Measurements from ENCODE around the gene LIX1. TPM values are rescaled to one million over a fixed set of nuclear protein-coding genes. Genes with fewer than 3 reads are reported as not detected.

Gene LIX1
- total RNA-seq, 1 donor from 2014 or later: not detected

DNA sequence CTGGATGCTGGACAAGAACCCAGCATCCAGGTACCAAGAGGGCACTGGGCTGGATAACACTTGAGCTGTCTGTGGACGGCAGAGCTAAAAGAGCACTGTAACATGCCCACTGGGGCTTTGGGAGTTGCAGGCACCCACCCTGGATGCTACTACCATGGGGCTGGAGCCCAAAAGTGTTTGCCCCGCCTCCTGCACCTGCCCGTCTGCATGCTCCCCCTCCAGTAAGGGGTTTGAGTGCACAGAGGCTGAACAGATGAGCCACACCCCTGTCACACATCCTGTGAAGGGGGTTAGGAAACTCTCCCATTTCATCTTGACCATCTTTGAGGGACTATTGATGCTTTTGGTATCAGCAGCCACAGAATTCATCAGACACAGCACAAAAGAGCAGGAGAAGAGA is 69.0 kb downstream of the LIX1 start:
- ATAC-seq: no peak

DNA sequence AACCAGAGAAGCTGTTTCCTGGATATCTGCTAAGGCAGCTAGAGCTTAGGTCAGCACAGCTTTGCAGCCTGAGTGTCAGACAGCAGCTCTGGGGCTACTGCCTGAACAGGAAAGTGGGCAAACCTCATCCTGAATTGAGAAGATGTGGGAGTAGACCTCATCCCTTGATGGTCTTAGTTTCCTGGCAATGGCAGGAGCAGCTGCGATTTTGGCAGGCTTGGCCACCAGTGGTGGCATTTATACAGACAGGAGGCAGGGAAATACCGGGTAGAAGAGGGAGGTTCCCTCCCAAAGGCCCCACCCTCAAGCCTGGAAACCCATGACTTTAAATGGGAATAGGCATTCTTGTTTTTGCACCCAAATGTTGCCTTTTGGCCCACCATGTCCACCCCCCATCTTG is 69.7 kb downstream of the LIX1 start:
- ATAC-seq: no peak

DNA sequence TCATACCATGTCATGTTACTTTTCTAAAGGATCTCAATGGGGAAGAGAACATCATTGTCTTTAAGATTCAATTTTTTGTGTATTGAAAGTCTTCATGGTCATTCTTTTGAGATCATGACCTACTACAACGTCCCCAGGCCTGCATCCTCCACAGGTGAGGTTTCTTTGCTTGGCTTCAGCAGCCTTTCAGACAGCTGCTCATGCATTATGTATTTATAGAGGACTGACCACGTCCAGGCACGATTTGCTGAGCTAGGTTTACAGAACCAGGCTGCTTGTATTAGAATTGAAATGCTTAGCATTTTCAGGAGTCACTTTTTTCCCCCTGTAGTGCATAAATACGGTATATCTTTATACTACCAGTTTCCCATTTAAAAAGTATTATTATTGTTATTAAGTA is 70.4 kb downstream of the LIX1 start:
- ATAC-seq: no peak

DNA sequence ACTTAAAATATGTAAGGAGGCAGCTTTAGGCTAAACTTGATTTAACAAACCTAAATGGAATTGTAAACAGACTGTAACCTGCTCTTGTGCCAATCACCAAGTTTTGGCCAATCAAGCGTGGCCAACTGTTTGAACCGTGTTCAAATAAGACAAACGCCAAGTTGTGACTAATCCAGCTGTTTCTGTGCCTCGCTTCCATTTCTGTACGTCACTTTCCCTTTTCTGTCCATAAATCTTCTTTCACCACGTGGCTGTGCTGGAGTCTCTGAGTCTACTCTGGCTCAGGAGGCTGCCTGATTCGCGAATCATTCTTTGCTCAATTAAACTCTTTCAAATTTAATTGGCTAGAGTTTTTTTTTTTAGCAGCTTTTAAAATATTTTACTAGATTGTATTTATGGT is 71.3 kb downstream of the LIX1 start:
- ATAC-seq: peak; percentile 81

DNA sequence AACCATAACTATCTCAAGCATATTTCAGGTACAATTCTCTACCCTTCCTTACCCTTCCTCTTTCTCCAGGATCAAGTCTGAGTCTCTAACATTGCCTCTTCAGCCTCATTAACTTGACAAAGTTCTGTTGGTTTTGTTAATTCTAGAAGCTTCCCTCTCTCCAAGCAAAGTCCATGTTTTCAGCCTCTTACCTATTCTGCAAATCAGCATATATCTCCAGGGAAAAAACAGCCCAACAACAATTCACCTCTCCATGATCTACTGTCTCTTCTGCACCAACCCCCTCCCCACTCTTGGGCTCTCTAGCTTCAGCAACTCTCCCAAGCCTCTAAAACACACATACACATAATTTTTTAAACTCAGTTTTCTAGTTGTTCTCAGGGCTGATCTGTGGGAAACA is 72.2 kb downstream of the LIX1 start:
- no peak for ATAC-seq

DNA sequence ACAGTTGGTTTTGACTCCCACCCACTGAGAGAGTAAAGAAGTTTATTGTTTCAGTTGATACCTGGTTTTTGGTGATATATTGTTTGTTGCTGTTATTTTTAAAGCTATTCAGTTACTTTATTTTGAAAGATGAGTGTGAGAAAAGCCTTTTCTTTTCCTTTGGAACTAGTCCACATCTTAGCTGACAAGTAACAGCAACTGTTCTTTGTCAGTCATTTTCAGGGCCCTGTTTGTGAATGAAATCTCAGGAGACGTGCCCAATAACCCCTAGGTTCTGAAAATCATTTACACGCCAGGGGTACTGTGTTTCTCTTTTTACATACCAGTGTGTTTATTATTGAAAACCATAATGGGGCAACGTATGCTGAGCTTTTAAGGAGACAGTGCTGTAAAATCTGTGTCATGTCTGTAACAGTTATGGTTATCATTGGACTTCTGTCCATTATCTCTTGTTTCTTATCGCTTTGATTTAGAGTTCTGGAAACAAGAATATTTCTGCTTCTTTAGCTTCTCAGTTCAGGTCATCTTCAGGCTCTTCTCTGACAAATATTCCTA is 75.0 kb downstream of the LIX1 start:
- no peak for ATAC-seq

DNA sequence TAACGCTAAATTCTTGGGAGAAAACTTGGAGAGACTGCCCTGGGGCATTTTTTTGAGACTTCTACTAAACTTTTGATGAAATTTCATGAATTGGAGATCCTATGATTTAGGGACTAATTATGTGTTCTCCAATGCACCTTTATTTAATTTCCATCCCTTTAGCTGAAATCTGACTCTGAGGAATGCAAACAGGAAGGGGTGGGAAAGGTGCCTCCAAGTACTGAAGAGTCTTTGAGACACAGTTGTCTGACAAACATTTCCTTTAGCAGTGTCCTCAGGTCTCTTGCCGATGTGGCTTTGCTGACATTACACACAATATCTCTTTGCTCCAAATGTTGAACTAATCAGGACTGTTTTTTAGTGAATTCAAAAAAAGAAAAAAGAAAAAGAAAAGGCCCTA is 76.9 kb downstream of the LIX1 start:
- ATAC-seq: no peak

DNA sequence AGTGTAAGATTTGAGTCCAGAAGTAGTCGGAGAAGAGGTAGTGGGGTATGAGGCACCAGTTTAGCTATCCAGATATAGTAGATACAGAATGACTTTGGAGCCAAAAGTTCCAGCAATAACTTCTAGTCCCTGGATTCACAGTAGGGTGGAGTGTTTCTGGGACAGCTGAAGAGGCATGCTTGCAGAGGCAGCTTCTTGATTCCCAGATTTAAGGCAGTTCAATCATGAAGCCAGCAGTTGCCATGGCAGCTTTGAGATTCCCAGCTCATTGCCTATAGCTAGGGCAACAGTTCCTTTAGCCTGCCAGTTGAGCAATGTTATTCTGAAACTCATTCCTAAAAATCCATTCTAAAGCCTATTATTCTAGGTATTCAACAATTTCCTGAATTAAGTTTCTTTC is 79.2 kb downstream of the LIX1 start:
- no peak for ATAC-seq

DNA sequence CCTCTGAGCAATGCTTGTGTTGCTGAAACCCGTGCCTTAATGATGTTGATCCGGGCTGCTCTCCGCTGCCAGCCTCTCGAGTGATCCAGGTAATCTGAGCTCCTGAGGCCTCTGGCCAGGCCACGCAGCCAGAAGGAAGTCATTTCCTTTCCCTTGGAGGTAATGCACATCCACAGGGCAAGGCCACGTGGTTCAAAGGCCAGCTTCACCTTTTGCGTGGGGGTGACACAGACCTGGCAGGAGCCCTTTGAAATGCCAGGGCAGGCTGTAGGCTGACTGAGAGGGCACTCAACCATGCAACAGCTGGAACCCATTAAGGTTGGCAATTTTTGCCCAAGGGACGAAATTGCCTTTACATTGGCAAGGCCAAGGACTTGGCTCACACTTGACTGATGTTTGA is 80.4 kb downstream of the LIX1 start:
- no peak for ATAC-seq

DNA sequence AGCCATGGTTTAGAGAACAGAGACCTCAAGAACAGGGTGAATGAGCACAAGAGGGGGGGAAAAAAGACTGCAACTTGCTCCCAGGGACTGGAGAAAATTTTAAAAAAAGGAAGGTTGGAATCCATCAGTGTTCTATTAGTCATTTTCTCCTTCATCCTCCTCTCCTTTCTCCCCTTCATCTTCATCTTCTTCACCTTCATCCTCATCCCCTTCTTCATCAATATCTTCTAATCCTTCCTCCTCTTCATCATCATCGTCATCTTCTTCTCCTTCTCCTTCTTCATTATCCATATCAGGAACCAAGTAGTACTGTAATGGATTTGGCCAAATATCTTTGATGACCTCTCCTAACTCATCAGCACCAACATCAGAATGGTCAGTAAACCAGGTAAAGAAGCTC is 86.1 kb downstream of the LIX1 start:
- no peak for ATAC-seq

DNA sequence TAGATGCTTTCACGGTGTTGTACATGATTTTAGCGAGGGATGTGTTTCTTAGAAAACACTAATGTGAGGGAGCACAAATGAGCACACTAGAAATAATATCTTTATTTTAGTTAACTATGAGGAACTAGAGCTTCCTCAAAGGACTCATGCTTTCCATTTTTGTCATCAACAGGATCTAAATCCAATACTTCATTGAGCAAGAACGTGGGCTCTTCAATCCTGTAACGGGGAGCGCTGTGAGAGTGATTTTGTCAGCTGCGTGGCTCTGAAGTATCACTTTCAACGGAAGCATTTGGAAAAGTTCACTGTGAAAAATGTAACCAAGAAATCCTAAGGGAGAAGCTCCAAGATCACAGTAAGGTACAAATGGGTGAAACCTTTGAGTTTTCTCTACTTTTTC is 93.2 kb downstream of the LIX1 start:
- ATAC-seq: no peak

DNA sequence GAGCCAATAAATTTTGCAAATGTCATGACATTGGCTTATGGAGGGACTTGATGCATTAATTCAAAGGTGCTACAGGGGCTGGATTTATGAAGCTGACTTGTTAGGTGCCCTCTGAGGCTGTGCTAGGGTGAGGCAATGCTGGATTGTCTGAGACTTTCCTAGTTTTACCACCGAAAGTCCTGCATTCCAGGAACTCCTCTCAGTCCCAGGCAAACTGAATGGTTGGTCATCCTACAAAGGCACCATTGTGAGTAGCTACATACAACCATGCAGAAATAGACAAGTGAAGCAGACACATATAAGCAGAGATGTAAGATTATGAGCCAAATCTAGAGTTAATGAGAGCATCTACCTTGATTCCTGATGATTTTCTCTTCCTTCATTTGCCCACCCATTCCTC is 95.3 kb downstream of the LIX1 start:
- no peak for ATAC-seq

DNA sequence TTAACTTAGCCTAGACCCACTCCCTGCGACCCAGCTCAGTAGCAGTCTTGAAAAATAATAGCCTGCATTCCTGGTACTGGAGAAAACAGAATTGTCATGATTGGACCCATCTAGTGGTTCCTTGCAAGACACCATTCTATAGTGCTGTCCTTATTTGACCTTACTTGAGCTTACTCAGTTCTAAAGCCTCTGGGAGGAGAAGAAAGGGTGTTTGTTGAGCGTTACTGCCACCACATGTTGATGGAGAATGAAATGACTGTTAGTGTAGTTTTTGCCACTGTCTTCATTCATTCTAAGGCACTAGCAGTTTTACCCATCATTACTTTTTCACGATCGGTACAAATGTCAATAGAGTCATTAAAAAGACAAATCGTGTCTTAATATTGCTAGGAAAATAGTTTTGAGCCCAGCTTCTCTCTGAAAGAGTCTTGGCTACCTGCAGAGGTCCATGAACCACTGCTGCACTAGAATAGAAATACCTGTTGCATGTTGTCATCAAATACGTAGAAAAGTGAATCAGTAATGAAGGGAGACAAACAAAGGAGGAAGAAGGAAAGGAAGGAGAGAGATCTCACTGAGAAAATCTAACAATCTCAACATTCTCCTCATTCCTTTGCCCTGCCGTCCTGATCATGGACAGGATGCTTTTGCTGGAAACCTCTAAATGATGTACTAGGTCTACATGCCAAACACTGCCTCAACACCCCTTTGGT is 96.0 kb downstream of the LIX1 start:
- ATAC-seq: no peak

DNA sequence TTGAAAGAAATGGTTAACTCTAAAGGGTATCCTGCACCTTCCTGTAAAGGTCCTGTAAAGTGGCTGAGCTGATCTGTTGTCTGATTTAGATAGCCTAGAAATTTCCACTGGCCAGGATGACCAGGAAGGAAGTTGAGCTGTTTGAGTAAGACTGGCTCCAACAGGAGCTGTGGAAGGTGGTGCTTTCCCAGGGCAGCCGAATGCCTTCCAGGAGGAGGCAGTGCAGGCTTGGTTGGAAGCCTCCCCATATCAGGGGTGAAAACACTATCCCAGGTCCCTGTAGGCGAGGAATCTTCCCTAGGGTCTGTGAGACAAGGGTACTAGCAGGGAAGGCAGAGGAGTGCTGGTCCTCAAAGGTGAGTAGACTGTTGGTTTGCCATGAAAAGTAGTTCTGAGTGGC is 98.4 kb downstream of the LIX1 start:
- ATAC-seq: peak; percentile 60

DNA sequence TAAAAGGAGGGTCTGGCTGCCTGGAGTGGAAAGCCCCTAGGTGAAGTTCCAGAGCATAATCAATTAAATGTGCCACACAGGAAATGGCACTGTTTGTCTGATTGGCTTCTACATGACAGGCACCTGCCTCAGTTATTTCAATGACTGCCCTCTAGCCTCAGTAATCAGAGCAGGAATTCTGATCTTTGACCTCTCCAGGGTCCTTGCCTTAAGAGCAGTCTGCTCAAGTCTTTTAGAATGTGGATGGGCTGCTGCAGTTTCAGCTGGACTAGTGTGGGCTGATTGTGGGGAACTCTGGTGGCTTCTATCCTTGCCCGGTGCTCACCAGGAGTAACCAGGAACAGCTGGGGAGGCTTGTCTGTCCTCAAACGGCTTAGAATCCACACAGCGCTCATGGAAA is 98.9 kb downstream of the LIX1 start:
- ATAC-seq: no peak

DNA sequence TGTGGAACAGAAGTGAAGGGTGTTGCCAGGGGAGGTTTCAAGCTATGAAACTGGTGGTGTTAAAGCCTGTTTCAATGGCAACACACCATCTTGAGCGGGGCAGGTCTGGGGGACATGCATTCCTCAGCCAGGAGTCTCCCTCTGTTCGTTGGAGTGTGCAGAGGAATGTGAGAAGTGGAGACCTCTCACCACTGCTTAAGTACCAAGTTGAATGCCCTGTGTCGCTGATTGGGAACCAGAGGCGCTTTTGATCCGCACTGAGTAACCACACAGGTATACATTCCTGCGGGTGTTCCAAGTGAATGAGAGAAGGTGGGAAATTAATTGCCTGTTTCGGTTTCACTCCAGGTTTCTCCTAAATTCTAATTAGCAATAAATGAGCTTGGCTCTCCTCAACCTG is 99.4 kb downstream of the LIX1 start:
- no peak for ATAC-seq

Other genes starting within 250 kb of the LIX1 start
- 23.6 TPM for gene LNPEP, start 206.5 kb downstream of the LIX1 start, total RNA-seq
- gene RIOK2, start 40.6 kb upstream of the LIX1 start, total RNA-seq: 14.7 TPM